Kidney (tissue), 22 donors: ENCODE results near the gene CCT3. TPM values are rescaled to one million over a fixed set of nuclear protein-coding genes. Genes with fewer than 3 reads are reported as not detected.

ENCODE experiments used
- DNase-seq, 5 donors: peaks; one replicate each; pipeline ENCODE4 v3.0.0-alpha.2; 2013 to 2020
- FAIRE-seq: peaks from 2 replicates; lab custom pipeline; 2012; peaks lifted over from hg19 to GRCh38; lab: Jason Lieb, UNC
- H3K27ac ChIP-seq, 2 donors: one replicate each; pipeline ENCODE4 v1.7.0; 2013; ENCODE audit warnings: low read depth in 2 of 2, low read length in 2 of 2, inconsistent platforms in 1 of 2
- H3K27me3 ChIP-seq: one replicate; pipeline ENCODE4 v1.7.1; 2013; ENCODE audit warnings: low read length, inconsistent platforms; ENCODE audit not compliant: control insufficient read depth, insufficient read depth
- H3K36me3 ChIP-seq, 3 donors: one replicate each; pipeline versions ENCODE4 v1.7.0 to v1.7.1; 2013; ENCODE audit warnings: low read length in 3 of 3, control low read depth in 1 of 3, inconsistent platforms in 1 of 3; ENCODE audit not compliant: insufficient read depth in 3 of 3, control insufficient read depth in 2 of 3
- H3K4me1 ChIP-seq, 3 donors: one replicate each; pipeline versions ENCODE4 v1.7.0 to v1.7.1; 2013; ENCODE audit warnings: low read length in 3 of 3, inconsistent platforms in 1 of 3, low read depth in 1 of 3; ENCODE audit not compliant: control insufficient read depth in 2 of 3, insufficient read depth in 2 of 3
- H3K4me3 ChIP-seq, 3 donors: one replicate each; pipeline versions ENCODE4 v1.7.0 to v1.8.1; 2013; ENCODE audit warnings: low read length in 3 of 3, control low read depth in 1 of 3, inconsistent platforms in 1 of 3
- H3K9ac ChIP-seq, 3 donors: one replicate each; pipeline versions ENCODE4 v1.7.0 to v1.7.1; 2013; ENCODE audit warnings: low read length in 3 of 3, control low read depth in 1 of 3, inconsistent platforms in 1 of 3
- H3K9me3 ChIP-seq, 3 donors: one replicate each; pipeline versions ENCODE4 v1.7.0 to v1.7.1; 2013; ENCODE audit warnings: low read length in 3 of 3, control low read depth in 1 of 3, inconsistent platforms in 1 of 3; ENCODE audit not compliant: control insufficient read depth in 2 of 3, insufficient read depth in 1 of 3
- CTCF ChIP-seq: IDR thresholded peaks from 3 replicates; pipeline ENCODE4 v1.5.1; 2012; ENCODE audit warnings: mild to moderate bottlenecking, moderate library complexity, borderline replicate concordance; ENCODE audit not compliant: insufficient read depth; ENCODE audit errors: extremely low read depth
- intact Hi-C: fragments of 100-400 bp; cut with DNase I; formaldehyde crosslinking; loops from one replicate; pipeline ENCODE4 v1.11.1; 2022
- long read RNA-seq, 10 donors: library from polyadenylated mRNA in 1 of 10; unstranded in 1 of 10; transcript quantifications; one replicate each; pipeline ENCODE4 v2.0.0 and lab custom pipeline, GENCODE V29; 2021 to 2026
- polyA plus RNA-seq: library from polyadenylated mRNA; stranded (reverse); fragments of 350-450 nt; fragmentation: Illumina TruSeq; extraction: RNeasy Lipid Tissue Mini Kit (QIAGEN cat#74804); gene quantifications from one replicate; pipeline ENCODE4 v1.2.3, GENCODE V29; 2014; ENCODE audit warnings: low read depth, low replicate concordance; ENCODE audit not compliant: insufficient read depth
- total RNA-seq: library from RNA; stranded (reverse); fragmentation: NEBNext Ultra II Directional; extraction: Animal tissue kit (Norgen Biotek cat#: 25700); gene quantifications from one replicate; pipeline ENCODE4 v1.2.1, GENCODE V29; 2021
- donor health status: control.
- donor health status: control.
- donor health status: control.
- donor health status: control.
- donor health status: control.
- donor health status: DM: yes; HTN: yes; CAD: no.
- donor health status: Normal renal cell carcinoma (clear cell type).

Gene CCT3
- total RNA-seq (149 TPM), polyA plus RNA-seq (181 TPM)
- long read RNA-seq, donor 1, transcript CCT3-201 (14 exons, 2,150 nt): major isoform, 41 of 72 reads
- long read RNA-seq, donor 1, partial matches to known transcripts: 29 of 72 reads
- long read RNA-seq, donor 1, other reads (novel, unspliced or antisense): 0 of 72 reads
- long read RNA-seq, donor 2, transcript CCT3-201 (14 exons, 2,150 nt): major isoform, 59 of 93 reads
- long read RNA-seq, donor 2, partial matches to known transcripts: 34 of 93 reads
- long read RNA-seq, donor 2, other reads (novel, unspliced or antisense): 0 of 93 reads
- long read RNA-seq, donor 3, transcript CCT3-201 (14 exons, 2,150 nt): major isoform, 63 of 111 reads
- long read RNA-seq, donor 3, partial matches to known transcripts: 41 of 111 reads
- long read RNA-seq, donor 3, other reads (novel, unspliced or antisense): 5 of 111 reads
- long read RNA-seq, donor 4, transcript CCT3-201 (14 exons, 2,150 nt): major isoform, 47 of 65 reads
- long read RNA-seq, donor 4, partial matches to known transcripts: 17 of 65 reads
- long read RNA-seq, donor 4, other reads (novel, unspliced or antisense): 0 of 65 reads
- long read RNA-seq, donor 5, partial matches to known transcripts: 0 of 1 reads
- long read RNA-seq, donor 5, other reads (novel, unspliced or antisense): 0 of 1 reads
- long read RNA-seq, donor 6, transcript CCT3-201 (14 exons, 2,150 nt): major isoform, 67 of 165 reads
- long read RNA-seq, donor 6, partial matches to known transcripts: 89 of 165 reads
- long read RNA-seq, donor 6, other reads (novel, unspliced or antisense): 5 of 165 reads
- long read RNA-seq, donor 7, transcript CCT3-201 (14 exons, 2,150 nt): major isoform, 188 of 235 reads
- long read RNA-seq, donor 7, partial matches to known transcripts: 33 of 235 reads
- long read RNA-seq, donor 7, other reads (novel, unspliced or antisense): 9 of 235 reads
- long read RNA-seq, donor 8, transcript CCT3-201 (14 exons, 2,150 nt): major isoform, 28 of 46 reads
- long read RNA-seq, donor 8, partial matches to known transcripts: 18 of 46 reads
- long read RNA-seq, donor 8, other reads (novel, unspliced or antisense): 0 of 46 reads
- long read RNA-seq, donor 9, transcript CCT3-201 (14 exons, 2,150 nt): major isoform, 22 of 24 reads
- long read RNA-seq, donor 9, partial matches to known transcripts: 0 of 24 reads
- long read RNA-seq, donor 9, other reads (novel, unspliced or antisense): 0 of 24 reads
- long read RNA-seq, donor 10, transcript CCT3-201 (14 exons, 2,150 nt): major isoform, 29 of 81 reads
- long read RNA-seq, donor 10, partial matches to known transcripts: 45 of 81 reads
- long read RNA-seq, donor 10, other reads (novel, unspliced or antisense): 6 of 81 reads

- H3K4me1 ChIP-seq: peaks cover 0 to 11% (median 6%) of the 10 kb centered on the region in 3 donors
- H3K9me3 ChIP-seq: no peaks in the 10 kb centered on the region
- H3K27ac ChIP-seq: peak within 1 kb of the TSS; percentile 82 to 86
- intact Hi-C loops: no loop called here
- peak; percentile 99 to 100 (median 99) for DNase-seq
- no peak for TF ChIP-seq CTCF
- peak within 1 kb of the TSS; percentile 84 to 98 (median 97) for H3K4me3 ChIP-seq
- H3K36me3 ChIP-seq: peaks cover 0 to 22% (median 6%) of the 10 kb centered on the region in 3 donors
- peak; percentile 93 for FAIRE-seq
- no peaks in the 10 kb centered on the region for H3K27me3 ChIP-seq
- peak within 1 kb of the TSS; percentile 77 to 96 (median 90) for H3K9ac ChIP-seq
These were observed at the start of gene CCT3, which contains the start of gene TSACC for GRCh38 chr1:156338180-156338976. CCT3 (minus strand) TSS chr1:156338292; CDS start chr1:156338184, 108 bp downstream. TSACC (plus strand) TSS chr1:156338526; CDS start chr1:156339758, 1,232 bp downstream.

- intact Hi-C loops: no loop called here
- Histone ChIP-seq H3K9ac (no peak overlapping the region), H3K4me1 (peaks cover 0 to 5% (median 0%) of the 10 kb centered on the region in 3 donors), H3K4me3 (no peak overlapping the region), H3K9me3 (no peaks in the 10 kb centered on the region), H3K27me3 (peaks cover 20% of the 10 kb centered on the region), H3K27ac (no peak overlapping the region), H3K36me3 (no peaks in the 10 kb centered on the region)
- no peak for DNase-seq
- FAIRE-seq: no peak
- no peak for TF ChIP-seq CTCF
These were observed 49.7 kb upstream of the CCT3 start for GRCh38 chr1:156387870-156388173.
